Ovary (tissue), 3 donors: ENCODE data around the gene CRB2.

Source experiments
- CTCF ChIP-seq, 3 donors: fragments of 450-650 bp in 2 of 3; fragments of 200-600 bp in 1 of 3; IDR thresholded peaks; one replicate each; pipeline versions ENCODE4 v1.5.1 to v1.8.0; 2016 to 2022; ENCODE audit warnings: antibody characterized with exemption in 3 of 3, mild to moderate bottlenecking in 1 of 3
- EP300 ChIP-seq: sonication (generic); formaldehyde crosslinking; IDR thresholded peaks from one replicate; pipeline ENCODE4 v1.6.1; 2017; ENCODE audit warnings: antibody characterized with exemption
- POLR2A ChIP-seq: fragments of 450-650 bp; IDR thresholded peaks from one replicate; pipeline ENCODE4 v1.6.1; 2017; ENCODE audit warnings: antibody characterized with exemption, mild to moderate bottlenecking, moderate library complexity
- donor health status: DM: no; HTN: no; CAD: no.

- TF ChIP-seq CTCF (IDR thresholded peaks at IDR 0.05) (no peak), POLR2A (no peak), EP300 (no peak)
These were observed 1.1 kb downstream of the CRB2 start for GRCh38 chr9:123356851-123357742.
